ENCODE data around the gene PSKH1.
"Not testable (repeated sequence)": the region's sequence is repeated elsewhere in the genome, so short reads cannot be mapped to it uniquely, and the experiment has no call there.

Gene PSKH1

DNA sequence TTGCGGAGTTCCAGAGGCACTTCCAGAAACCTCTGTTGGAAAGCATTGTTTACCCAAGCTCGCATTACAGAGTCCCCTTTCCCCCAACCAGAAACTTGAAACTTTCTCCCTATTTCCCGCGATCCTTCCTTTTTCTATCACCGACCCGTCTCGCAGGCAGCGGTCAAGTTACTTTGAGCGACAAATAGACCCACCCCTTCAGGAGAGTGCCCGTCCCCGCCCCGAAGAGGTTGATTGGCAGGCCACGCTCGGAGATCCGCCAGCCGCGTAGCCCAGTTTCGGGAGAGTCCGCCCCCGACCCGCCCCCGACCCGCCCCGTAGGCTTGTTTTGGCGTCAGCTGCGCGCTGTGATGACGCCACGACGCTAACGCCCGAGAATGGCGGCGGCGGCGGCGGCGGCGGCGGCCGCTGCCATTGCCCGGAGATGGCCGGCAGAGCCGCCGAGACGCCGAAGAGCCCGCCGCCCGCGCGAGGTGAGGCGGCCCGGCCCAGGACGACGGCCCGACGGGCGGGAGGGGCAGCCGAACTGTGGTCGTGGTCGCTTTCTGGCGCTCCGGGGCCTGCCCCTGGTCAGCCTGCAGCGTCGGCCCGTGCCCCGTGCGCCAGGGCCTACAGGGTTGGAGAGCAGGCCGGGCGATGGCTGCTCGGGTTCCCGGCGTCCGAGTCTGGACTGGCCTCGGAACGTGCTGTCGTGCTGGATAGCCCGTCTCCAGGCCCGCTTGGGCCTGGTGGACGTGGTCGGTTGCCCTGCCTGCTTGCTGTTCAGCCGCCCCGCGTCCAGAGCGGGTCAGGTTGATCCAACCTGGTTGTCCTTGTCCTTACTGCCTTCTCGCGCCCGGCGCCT lies at the start of gene PSKH1:
Gene PSKH1 (plus strand): TSS at position 356 of the 844 bp plus-strand sequence. CDS start 15,496 bp downstream, outside the sequence.
- DNase-seq, result peak; percentile 90

DNA sequence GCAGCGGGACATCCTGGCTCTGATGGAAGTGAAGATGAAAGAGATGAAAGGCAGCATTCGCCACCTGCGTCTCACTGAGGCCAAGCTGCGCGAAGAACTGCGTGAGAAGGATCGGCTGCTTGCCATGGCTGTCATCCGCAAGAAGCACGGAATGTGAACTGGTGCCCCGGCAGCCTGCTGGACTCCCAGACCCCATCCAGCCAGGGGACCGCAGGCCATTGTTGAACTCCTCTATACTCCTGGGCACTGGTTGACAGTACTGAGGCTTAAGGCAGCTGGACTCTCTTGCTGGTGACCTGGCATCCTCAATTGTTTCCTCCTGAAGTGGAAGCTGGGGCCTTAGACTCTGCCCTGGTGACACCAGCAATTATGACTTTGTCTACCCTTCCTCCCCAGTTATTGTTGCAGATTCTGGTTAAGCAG lies 49.7 kb upstream of the PSKH1 start:
- no peak for DNase-seq

DNA sequence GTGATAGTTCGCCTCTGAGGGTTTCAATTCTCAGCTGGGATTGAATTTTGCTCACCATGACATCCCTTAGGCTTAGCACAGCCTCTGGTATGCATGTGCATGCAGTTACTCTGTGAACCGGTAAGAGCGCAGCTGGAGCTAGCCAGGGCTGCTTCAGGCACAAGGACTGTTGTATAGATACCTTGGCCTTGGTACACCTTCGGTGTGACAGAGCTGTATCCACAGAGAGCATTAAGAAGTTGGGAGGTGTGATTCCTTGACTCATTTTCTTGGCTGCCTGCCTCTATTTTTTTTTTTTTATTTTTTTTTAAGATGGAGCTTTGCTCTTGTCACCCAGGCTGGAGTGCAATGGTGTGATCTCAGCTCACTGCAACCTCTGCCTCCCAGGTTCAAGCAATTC lies 48.6 kb upstream of the PSKH1 start:
- no peak for DNase-seq

DNA sequence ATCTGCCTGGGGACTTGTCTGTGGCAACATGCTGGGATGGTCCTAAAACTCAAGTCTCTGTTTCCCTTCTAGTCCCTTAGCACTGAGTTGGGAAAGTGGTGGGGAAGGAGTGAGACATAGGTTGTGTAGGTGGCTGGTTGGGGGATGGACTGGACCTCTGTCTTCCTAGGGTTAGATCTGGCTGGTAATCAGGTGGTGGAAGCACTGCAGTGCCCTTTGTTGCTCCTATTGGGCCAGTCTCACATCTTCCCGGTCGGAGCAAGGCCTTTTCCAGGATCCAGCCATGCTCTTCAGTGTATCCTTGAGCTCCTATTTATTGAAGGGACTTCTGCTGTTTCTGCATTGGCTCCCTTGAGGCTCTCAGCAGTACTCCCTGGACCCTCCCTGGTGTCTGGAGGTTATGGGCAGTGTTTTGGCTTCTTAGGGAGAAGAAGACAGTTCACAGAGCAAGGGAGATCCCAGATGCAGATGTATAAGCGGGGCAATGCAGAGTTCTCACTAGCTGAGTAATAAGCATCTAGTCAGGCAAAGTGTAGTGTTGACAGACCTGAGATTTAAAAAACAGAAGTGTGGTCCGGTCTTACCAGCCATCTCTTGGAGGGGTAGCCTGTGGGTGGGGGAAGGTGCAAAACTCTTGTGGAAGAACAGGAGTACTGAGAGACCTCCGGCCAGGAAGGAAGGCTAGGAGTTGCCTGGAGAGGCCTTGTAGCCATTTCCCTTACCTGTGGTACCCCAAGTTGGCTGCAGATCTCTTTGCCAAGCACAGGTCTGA lies 47.6 kb upstream of the PSKH1 start:
- no peak for DNase-seq

DNA sequence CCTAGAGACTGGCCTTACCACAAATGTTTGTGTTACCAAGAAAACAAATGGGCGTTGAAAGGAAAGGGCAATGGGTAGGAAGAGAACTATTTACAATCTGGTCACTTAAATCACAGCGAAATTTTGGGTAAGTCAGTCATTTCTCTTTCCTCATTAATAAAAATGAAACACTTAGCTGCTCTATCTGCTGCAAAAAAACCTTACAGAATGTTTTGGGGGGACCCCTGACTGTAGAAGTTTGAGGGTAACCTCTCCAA lies 47.1 kb upstream of the PSKH1 start:
- no peak for DNase-seq

DNA sequence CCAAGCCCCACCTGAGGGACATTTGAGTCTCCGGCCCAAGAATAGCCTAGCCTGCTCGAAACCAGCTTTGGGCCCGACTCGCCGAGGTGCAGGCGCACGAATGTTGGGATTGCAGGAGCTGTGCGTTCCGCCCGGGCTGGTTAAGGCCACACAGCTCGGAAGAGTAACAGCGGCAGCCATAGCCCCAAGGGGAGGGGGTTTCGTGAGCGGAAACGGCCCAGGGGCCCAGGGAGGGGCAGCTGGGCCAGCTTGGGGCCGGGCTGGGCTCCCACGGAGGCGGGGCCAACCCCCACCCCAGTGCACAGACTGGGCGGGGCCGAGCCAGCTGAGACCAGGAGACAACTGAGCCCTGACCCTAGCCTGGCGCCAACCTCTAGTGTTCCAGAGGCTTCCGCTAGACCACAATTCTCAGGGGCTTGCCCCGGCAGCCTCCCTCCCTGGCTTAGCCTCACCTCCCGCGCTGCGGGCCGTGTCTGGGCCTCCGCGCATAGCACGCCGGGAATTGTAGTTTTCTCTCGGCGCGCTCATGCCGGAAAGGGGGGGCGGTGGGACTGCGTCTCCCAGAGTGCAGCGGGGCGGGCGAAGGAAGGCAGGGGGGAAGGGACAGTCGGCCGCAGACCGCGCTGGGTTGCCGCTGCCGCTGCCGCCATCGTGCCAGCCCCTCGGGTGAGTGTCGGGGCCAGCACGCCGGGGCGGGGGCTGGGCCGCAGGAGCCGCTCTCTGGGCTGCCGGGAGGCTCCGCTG lies 46.6 kb upstream of the PSKH1 start, which contains the start of gene NUTF2:
Gene NUTF2 (plus strand): TSS at position 614 of the 744 bp plus-strand sequence. CDS start 18,198 bp downstream, outside the sequence.
- DNase-seq, result peak; percentile 91 to 95

DNA sequence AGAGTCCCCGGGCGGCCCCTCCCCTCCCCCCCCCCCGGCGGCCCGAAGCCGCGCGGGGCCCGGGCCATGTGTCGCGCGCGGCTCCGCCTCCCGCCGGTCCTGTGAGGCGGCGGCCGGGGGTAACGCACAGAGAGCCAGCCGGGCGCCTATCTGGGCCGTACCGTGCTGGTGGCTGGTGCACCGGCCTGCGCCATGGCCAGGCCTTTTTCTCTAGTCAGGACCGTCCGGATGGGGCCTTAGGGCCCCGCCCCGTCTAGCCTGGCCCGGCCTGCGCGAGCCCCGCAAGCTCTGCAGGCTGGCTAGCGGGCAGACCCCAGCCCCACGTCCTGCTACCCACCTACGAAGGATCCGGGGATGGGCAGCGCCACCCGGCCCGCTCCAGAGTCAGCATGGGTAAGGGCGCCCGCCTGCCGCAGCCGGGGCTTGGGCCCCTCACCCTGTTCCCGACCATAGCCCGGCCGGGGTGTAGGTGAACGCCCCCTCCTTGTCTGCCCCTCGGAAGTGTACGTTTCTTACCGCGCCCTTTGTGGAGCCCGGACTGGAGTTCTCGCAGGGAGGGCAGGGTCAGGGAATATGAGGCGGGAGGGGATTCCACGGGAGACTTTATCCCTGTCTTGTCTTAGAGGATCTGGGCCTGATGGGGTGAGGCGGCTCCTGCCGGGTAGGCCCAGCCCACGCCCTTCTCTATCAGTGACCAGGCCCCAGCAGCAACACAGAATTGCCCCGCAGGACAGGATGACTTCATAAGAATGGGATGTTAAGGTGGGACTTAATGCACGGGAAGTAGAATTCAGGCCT lies 45.8 kb upstream of the PSKH1 start, which contains the start of gene CENPT:
Gene CENPT (minus strand): TSS at position 630 of the 798 bp plus-strand sequence. CDS start 13,834 bp downstream, outside the sequence.
- DNase-seq, result peak in 1 of 2 experiments; percentile 45

DNA sequence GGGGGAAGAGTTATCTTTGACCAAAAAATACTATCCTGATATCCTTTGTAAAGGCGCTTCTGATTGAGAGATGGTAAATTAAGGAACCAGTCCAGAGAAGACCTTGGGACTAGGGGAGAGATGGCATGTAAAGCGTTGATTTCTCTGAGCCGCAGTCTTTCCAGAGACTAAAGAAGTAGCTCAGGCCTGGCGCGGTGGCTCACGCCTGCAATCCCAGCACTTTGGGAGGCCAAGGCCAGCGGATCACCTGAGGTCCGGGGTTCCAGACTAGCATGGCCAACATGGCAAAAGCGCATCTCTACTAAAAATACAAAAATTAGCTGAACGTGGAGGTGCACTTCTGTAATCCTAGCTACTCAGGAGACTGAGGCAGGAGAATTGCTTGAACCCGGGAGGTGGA lies 44.9 kb upstream of the PSKH1 start:
- no peak for DNase-seq

DNA sequence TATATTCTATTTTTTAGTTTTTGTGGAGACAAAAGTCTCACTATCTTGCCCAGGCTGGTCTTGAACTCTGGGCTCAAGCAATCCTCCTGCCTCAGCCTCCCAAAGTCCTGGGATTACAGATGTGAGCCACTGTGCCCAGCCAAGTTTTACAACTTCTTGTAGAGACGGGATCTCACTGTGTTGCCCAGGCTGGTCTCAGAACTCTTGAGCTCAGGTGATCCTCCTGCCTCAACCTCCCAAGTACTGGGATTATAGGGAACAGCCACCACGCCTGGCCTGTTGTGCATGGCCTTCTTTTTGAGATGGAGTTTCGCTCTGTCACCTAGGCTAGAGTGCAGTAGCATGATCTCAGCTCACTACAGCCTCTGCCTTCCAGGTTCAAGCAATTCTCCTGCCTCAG lies 39.4 kb upstream of the PSKH1 start:
- DNase-seq, result no peak

DNA sequence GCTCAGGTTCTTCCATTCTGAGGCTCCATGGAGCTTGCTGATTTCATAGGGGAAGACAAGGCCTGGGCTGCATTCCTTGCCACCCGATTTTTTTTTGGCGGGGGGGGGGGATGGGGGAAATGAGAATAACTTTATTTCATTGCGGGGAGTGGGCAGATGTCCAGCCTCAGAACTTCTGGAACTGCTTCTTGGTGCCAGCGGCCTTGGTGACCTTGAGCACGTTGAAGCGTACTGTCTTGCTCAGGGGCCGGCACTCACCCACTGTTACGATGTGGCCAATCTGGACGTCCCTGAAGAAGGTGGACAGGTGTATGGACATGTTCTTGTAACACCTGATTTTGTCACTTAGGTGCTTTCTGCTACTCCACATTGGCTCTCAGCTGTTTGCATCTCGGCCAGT lies 37.3 kb upstream of the PSKH1 start:
- no peak for DNase-seq

DNA sequence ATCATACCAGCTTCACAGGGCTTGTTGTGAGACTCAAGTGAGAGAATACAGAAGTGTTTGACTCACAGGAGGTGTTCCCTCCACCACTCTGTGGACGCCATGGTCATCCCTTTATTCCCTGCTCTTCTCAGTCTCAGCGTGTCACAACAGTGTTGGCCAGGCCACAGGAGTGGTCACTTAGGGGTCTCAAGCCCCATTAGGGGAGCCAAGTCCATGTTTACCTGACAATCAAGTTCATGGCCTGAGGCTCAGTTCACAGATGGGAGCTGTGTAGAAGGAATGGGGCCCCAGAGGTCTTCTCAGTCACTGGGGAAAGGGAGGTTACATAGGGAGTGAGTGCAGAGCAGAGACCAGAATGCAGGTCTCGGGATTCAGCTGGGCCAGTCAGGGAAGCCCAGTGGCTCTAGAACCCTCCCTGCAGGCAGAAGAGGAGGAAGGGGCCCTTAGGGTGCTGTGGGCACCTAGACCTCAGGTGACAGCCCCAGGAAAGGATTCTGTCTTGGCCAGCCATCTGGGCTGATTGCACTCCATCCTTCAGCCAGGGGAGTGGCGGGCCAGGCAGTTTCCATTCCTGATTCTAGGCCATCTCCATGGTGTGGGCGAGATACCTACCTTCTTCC lies 36.0 kb upstream of the PSKH1 start:
- no peak for DNase-seq

DNA sequence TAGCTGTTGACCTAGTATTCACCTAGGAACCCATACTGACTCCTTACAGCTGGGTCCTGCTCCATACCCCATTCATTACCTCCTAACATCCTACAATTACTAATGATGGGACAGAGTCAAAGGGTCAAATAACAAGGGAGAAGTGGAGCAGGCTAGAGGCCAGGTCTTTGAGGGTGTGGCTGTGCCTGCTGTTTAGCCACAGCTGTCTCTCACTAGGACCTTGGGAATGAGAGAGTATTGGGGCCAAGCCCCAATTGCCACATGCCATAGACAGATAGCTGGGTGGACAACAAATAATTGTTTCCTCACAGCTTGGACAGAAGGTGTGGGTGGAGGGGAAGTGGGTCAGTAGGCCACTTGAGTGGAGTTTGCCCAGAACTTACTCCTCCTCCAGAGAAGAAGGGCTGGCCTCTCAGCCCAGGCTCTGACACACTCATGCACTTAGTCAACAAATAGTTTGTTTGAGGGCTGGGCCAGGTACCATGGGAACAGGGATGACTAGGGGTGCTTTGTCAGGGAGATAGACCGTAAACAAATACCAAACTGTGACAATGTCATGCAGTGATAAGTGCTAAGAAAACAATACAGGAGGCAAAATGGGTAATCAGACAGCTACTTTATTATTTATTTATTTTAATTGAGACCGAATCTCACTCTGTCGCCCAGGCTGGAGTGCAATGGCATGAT lies 35.4 kb upstream of the PSKH1 start:
- DNase-seq, result peak; percentile 60 to 81

DNA sequence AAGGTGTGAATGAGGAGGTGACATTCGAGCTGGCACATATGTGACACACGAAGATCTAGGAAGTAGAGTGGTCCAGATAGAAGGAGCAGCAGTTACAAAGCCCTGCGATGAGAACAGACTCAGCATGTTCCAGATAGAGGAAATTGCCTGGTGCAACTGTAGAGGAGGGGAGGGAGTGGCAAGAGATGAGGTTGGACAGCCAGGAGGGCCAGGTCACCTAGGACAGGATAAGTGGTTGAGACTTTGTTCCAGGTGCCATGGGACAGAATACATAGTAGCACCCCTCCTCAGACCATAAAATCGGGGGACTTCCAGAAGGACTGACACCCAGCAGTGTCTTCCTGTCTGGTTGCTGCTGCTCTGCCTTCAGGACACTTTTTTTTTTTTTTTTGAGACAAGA lies 34.6 kb upstream of the PSKH1 start:
- no peak for DNase-seq

DNA sequence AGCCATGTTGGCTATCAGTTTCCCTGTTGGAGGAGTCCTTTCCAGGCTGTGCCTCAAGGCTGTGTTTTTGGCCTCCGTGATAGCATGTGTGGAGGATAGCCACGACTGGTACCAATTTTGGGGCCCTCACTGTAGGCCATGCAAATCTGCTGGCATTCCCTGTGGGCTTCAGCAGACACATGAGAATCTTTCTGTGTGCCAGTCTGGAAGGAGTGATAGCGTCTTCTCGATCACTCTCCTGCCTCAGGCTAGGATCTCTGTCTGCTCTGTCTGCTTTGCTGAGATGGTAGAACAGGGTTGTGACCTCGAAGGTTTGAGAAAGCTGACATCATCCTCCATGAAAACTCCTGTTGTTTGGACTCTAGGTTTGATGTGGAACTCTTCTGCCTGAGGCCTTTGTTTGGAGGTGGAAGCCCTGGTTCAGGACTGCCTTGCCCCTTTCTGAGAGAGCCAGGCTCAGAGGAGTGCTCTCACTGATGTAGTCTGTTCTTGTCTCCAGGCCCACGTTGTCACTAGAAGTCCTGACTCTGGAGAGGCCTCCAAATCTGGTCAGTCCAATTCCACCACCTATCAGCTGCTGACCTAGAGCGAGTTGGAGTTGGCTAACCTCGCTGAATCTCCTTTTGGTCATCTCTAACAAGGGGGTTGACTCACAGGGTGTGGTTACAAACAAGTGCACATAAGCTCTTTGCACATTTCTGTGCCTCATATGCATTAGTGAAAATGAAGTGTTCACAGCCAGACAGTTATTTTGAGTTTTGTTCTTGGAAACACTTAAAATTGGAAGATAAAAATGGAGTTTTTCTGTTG lies 32.3 kb upstream of the PSKH1 start:
- no peak for DNase-seq

DNA sequence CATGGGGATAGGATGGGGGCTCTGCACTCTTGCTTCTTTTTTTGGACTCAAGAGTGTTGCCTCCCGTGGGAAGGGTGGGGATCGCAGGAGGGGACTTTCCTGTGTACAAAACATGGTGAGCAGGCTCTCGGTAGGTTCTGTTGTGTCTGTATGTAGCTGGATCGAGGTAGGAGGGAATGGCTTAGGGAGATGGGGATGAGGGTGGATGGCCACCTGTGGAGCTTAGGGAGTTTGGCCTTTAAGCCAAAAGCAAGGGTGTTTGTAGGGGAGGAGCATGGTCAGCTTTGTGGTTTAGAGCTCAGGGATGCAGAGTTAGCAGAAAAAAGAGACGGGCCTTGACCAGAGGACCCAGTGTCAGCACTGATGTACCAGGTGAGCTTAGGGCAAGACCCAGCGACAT lies 31.2 kb upstream of the PSKH1 start:
- DNase-seq, result no peak

DNA sequence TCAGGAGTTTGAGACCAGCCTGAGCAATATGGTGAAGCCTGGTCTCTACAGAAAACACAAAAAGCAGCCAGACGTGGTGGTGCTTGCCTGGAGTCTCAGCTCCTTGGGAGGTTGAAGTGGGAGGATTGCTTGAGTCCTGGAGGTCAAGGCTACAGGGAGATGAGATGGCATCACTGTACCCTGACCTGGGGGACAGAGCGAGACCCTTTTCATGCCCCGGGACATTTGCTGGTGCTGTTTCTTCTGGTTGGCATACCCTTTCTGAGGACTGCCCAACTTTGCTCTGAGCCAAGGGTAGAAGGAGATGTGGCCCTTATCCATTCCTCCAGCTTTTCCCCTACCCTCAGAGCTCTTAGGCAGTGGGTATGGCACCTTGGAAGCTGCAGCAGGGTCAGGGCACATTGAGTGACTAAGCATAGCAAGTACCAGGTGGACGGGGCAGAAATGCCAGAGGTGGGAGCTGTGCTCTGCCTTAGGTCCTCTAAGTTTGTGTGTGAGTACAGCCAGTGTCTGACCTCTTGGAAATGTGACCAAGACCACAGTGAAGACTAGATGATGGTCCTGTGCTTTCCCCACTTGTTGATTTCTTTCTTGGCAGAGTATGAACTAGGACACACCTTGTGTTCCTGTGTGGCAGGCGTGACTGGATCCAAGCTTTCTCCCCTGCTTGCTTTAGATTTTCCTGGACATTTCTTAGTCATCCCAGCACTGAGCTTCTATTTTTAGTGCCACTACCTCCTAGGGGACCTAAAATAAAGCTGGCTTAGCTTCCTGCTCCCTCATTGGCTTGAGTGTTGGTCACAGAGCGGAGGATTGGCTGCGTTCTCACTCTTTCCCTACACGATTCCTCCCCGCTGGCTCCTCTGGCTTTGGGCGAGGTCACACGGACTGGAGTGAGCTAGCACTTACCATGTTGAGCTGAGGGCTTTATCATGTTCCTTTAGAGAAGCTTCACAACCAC lies 30.2 kb upstream of the PSKH1 start:
- no peak for DNase-seq

DNA sequence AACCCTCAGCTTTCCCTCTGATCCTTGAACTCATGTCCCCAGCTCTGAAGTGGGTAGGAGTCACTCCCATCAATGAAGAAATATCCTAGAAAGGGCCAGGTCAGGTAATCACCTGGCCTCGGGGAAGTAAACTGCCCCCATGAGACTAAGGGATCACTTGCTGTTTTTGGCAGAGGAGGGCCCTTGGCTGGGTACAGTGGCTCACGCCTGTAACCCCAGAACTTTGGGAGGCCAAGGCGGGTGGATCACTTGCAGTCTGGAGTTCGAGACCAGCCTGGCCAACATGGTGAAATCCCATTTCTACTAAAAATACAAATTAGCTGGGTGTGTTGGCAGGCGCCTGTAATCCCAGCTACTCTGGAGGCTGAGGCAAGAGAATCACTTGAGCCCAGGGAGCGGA lies 29.0 kb upstream of the PSKH1 start:
- not testable (repeated sequence) for DNase-seq

DNA sequence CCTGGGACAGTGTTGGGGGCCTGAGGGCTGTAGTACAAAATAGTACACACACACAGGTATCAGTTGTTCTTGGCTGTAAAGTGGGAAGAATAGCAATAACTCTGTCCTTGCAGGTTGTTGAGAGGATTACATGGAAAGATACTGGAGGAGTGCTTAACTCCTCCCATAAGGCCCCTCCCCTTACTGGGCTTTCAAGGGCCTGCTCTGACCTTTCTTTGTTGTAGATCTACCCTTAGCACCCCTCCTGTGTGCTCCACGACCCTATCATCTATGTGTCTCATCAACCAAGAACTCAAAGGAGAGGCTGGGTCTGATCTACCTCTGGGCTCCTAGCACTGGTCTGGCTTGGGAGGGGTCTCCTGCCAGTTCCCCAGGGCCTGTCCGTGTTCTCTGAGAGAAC lies 28.5 kb upstream of the PSKH1 start:
- DNase-seq, result no peak

DNA sequence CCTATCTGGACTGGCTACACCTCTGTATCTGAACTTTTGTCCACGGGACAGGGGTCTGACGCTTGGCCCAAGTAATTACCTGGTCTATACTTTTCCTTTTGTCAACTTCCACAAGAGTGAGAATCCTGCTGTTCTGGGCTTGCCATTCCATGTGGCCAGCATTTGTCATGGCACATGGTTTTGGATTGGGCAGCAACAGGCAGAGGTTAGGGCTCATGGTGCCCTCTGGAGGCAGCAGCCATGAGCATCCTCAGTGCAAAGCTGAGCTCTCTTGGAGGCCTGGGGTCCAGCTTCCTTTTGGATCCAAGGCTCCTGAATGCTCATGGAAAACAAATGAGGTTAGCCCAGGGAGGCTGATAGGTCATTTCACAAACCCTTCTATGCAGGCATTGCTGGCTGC lies 27.7 kb upstream of the PSKH1 start:
- DNase-seq, result no peak
